HL-60/S4 treated with phorbol 12-myristate 13-acetate at 8.2 ng/mL for 4 days and 3 days (cell line): ENCODE measurements around the gene LDHD.
"Not testable (repeated sequence)": the region's sequence is repeated elsewhere in the genome, so short reads cannot be mapped to it uniquely, and the experiment has no call there.

Experiments used
- in situ Hi-C: fragments of 300-500 bp; cut with MboI; formaldehyde crosslinking; loops from 2 replicates; pipeline ENCODE4 v1.15.0; 2022; ENCODE audit warnings: low sequenced_read_pairs

The LDHD gene

DNA sequence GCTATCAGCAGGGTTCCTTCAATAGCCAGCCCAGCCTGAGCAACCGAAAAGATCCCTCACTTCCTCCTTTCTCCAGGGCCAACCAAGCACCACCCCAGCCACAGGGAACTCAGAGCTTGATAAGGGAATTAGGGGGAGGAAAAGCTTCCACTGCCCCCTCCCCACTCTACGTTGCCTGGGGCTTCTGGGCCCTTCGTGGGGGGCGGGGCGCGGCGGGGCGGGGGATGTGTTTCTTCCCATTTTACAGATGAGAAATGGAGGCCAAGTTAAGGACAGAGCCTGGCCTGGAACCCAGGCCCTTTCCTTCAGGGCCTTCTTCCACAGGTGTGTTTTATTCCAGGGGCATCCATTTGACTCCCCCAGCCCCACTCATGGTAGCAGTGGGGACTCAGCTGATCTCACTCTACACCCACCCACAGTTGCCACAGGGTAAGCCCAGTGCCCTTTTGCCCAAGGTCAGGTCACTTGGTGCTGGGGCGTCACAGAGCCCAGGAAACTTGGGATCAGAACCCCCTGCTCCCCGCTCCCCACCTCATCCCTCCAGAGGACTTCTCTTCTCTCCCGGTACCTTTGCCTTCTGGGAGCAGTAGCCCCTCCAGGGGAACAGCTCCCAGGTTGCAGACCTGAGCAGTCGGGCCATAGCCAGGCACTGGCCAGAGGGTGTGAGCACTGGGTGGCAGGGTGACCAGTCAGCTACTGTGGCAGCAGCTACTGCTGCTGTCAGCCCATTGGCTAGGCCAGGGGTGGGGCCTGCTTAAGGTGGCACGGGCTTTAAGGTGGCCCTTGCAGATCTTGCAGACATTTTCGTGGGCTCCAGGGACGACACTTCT is at the start of gene LDHD:
TSS of gene LDHD (minus strand) at position 700 of the 830 bp plus-strand sequence. CDS start at position 640, 60 bp downstream.
- in situ Hi-C loops = no loop called here

DNA sequence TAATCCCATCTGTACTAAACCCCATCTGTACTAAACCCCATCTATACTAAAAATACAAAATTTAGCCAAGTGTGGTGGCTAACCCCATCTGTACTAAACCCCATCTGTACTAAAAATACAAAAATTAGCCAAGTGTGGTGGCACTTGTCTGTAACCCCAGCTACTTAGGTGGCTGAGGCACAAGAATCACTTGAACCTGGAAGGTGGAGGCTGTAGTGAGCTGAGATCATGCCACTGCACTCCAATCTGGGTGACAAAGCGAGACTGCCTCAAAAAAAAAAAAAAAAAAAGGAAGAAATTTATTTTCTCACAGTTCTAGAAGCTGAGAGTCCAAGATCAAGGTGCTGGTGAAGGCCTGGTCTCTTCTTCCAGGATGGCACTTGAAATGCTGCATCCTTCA is 43.8 kb upstream of the LDHD start:
- in situ Hi-C loops = no loop called here

- in situ Hi-C loops = no loop called here
Observed at GRCh38 chr16:75152635-75153034, 36.1 kb upstream of the LDHD start.

GRCh38 chr16:75151798-75152197 is 35.2 kb upstream of the LDHD start:
- in situ Hi-C loops = no loop called here

DNA sequence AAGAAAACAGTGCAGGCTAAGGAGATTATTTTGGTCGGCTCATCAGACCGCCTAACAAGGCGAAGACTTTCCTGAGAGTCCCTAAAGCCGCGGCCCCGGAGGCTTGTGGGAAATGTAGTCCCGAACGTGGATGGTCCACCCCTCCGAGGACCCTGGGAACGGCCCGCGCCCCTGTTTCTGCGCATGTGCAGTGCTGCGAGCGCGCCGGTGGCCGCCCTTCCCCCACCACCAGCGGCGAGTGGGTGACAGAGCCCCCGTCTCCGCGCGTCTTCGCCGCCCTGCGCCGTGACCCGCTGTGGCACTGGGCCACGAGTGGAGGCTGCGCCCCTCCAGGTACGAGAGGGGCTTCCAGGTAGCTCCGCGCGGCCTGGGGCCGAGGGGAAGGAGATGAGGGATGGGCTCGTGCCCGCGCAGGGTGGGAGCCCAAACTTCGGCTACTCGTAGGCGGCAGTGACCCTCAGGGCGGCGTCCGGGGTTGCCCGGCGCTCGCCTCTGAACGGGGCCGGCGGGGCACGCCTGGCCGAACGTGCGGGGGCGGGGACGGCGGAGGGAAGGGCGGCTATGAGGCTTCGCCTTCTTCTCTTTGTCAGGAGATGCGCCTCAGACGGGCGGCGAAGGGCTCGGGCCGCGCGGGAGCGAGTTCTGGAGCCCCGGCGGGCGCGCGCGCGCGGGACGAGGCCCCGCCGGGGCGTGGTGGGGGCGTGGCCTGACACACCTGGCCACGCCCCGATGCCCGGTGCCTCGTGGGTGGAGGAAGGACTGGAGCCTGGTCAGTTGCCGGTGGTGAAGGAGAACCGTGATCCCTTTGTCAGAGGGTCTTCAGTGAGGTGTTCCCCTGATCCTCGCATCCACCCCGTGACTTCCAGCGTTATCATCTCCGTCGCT is 32.0 kb upstream of the LDHD start, which contains the start of gene ZFP1:
TSS of gene ZFP1 (plus strand) at position 214 of the 885 bp plus-strand sequence. CDS start 4,428 bp downstream, outside the sequence.
- in situ Hi-C loops = no loop called here

- in situ Hi-C loops = no loop called here
Observed at GRCh38 chr16:75147968-75148310, 31.4 kb upstream of the LDHD start.

GRCh38 chr16:75143941-75144340 is 27.4 kb upstream of the LDHD start:
- in situ Hi-C loops = no loop called here

DNA sequence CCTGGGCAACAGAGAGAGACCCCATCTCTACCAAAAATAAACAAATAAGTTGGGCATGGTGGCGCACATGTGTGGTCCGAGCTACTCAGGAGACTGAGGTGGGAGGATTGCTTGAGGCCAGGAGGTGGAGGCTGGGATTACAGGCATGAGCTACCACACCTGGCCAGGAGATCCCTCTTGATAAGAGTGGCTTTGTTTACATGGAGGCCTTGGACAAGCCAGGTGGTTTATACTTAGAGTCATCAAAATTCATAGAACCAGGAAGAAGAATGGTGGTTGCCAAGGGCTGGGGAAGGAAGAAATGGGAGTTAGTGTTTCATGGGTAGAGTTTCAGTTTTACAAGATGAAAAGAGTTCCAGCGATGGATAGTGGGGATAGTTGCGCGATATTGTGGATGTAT is 22.9 kb upstream of the LDHD start:
- in situ Hi-C loops = no loop called here

DNA sequence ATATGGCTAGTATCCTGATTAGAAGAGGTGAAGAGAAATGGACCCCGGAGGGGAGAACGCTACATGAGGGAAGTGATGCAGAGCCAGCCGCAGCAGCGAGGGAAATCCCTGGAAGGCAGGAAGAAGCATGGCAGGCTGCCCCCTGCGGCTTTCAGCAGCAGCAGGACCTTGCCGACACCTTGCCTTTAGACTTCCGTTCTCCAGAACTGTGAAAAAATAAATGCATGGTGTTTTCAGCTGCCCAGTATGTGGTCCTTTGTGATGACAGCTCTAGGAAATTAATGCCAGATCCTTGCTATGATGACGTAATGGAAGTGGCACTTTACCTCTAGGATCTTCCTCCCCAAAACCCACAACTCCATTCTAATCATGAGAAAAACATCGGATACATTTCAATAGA is 22.1 kb upstream of the LDHD start:
- in situ Hi-C loops = no loop called here

GRCh38 chr16:75138233-75138632 is 21.7 kb upstream of the LDHD start:
- in situ Hi-C loops = no loop called here

- in situ Hi-C loops = no loop called here
Observed at GRCh38 chr16:75131081-75131480, 14.5 kb upstream of the LDHD start.

DNA sequence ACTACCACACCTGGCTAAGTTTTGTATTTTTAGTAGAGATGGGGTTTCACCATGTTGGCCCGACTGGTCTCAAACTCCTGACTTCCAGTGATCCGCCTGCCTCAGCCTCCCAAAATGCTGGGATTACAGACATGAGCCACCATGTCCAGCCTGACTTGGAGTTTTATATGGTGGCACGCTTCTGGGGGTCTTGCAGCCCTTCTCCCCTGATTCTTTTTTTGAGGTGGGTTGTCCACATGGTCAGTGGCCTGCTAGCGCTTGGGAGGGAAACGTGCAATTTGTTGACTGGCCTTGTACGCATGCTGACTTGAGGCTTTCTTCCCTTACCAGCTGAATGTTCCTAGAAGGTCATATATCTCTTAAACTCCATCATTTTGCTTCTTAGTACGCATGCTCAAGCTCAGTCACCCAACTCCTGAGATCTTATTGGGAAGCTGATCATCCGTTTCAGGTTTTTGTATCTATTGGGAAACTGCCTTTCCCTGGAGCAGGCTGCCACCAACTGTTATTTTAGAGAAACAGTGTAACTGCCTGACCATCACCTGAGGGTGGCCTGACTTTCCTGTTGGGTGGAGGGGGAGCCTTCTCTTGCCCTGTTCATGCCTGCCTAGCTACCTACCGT is 13.7 kb upstream of the LDHD start:
- in situ Hi-C loops = no loop called here

- in situ Hi-C loops = not testable (repeated sequence)
Observed at GRCh38 chr16:75129421-75130149, 13.0 kb upstream of the LDHD start.

DNA sequence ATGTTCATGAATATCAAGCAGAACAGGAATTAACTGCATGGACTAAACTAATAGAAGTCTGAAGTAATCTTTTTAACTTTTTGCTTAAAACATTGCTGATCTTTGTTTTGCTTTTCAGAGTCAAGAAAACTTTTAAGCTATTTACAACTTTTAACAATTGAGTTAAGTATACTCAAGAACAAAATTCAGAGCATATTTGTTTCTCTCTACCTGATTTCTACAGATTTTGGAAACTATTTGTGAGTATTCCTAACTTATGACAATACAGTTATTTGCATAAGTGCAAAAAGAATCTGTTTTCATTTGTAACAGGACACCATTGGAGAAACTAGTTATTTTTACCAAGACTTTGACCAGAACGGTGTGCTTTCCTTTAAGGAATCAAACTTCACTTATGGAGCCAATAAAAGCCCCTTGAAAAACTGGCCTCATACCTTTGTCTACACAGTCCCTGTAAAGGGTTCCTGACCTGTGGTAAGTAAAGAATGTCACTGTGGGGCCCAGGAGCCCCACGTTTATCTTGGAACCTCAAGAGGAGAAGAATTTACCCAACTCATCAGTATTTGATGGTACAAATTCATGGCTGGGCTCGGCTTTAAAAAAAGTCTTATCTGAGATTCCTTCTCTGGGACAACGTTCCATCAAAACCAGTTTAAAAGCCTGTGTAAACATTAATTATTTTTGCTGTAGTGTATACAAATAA is 11.3 kb upstream of the LDHD start:
- in situ Hi-C loops = no loop called here

DNA sequence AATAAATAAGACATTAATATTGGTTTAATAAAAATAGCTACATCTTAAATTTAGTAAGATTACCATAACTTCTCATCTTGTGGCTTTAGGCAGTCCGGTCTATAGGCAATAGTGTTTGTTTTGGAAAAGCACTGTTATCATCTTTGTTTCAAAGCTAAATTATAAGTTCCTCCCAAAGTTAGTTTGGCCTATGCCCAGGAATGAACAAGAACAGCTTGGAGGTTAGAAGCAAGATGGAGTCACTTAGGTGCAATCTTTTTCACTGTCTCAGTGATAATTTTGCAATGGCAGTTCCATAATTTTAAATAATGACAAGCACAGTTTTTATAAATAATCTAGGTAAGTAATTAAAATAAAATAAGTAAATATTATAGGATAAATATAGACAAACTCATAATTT is 6.0 kb upstream of the LDHD start:
- in situ Hi-C loops = no loop called here

DNA sequence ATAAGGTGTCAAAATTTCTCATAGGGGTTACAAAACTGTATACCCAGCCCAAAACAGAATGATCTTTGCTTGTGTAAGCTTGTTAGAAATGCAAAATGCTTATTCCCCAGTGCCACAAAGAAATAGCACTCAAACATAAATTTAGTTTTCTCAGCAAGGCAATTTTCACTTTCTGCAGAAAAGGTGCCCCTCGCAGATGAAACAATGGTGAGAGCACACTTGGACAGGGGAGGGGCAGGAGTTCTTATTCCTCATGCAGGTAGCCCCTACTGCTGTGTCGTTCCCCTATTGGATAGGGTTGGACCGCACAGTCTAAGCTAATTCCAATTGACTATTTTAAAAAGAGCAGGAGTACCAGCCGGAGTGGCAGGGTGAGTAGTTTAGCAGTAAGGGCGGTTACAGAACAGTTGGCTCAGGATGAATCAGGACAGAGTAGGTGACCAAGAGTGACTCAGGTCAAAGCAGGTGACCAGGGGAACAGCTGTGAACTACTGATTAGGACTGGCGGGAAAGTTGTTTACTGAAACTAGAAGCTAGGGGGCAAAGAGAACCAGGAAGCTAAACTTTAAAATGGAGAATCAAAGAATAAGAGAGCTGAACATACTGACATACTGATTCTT is 5.5 kb upstream of the LDHD start:
- in situ Hi-C loops = no loop called here

DNA sequence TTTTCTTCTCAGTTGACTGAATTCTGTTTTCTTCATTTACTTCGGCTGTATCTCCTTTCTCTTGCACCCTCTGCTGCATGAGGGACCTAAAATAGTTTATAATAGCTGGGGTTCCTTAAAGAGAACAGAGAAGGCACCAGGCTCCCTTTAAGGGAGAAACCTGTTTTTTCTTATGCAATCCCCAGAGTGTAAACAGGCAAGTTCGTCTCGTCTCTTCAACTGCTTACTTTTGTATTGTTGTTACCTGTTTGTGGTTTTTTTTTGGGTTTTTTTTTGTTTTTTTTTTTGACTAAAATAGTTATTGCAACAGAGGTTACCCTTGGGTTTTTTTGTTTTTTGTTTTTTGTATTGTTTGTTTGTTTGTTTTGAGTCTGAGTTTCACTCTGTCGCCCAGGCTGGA is 3.7 kb upstream of the LDHD start:
- in situ Hi-C loops = no loop called here

- in situ Hi-C loops = no loop called here
Observed at GRCh38 chr16:75118943-75119539, 2.5 kb upstream of the LDHD start.

DNA sequence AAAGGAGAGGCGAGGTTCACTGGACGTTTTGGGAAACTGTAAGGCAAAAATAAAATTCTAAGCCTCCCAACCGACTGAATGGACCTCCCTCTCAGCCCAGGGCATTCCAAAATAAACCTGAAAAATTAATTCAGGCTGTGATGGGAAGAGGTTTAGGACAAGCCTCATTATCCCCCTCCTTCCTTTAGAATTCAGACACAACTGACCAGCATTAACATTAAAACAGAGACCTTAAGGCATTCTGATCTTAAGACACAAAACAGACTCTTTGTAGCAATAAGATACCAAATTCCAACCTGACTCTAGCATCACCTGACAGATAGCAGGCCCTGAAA is 298 bp upstream of the LDHD start:
- in situ Hi-C loops = no loop called here
